GM19035 (cell line): ENCODE data around the gene ABCC1.

ENCODE experiments used
- ATAC-seq: cut with Tn5 transposase; IDR thresholded peaks from one replicate; pipeline ENCODE4 v1.9.1; 2021; ENCODE audit not compliant: unreplicated experiment

Gene ABCC1

DNA sequence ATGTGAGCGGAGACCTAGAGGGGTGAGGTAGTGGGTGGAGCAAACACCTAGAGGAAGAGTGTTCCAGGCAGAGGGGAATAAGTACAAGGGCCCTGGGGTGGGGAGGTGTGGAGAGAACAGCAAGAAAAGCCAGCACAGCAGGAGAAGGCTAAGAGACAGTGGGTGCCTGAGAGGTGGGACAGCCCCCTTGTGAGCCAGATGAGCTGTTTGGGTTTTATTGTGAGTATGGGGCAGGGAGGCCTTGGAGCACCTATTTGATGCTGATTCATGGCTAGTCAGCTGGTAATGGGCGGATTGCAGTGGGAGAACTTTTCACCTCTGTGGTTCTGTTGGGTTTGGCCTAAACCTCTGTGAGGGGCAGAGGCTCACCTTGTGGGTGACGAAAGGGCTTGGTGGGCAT is 68.4 kb downstream of the ABCC1 start:
- ATAC-seq, result no peak

GRCh38 chr16:16018705-16019104 is 69.3 kb downstream of the ABCC1 start:
- ATAC-seq, result no peak

DNA sequence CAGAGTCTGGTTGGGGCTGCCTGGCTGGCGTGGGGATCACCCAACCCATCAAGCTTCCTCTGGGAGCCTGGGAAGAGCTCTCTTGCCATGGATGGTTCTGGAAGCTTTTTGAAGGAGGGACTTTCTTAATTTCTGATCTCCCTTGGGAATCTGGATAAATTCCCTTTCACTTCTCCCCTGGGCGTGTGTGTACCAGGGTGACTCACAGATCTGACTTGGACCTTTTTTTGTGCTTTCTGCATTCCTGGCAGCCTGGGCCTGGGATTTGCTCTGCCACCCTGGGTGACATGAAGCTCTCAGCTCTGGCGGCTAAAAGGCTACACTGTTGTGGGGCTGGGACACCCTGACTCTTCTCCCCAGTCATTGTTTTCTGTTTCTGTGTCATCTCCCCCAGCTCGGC is 70.1 kb downstream of the ABCC1 start:
- no peak for ATAC-seq

DNA sequence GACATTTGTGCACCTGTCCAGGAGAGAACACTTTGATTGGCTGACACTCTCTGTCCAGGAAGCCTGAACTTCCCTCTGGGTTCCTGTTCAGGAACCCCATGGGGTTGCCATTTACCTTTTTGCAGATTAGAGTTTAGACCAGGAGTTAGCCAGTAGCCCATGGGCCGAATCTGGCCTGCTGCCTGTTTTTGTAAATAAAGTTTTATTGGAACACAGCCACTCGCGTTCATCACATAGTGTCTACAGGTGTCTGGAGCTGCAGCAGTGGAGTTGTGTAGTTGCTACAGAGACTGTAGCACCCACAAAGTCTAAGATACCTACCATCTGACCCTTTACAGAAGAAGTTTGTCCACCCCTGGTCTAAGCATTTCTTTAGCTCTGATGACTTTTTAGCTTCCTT is 70.9 kb downstream of the ABCC1 start:
- no peak for ATAC-seq

DNA sequence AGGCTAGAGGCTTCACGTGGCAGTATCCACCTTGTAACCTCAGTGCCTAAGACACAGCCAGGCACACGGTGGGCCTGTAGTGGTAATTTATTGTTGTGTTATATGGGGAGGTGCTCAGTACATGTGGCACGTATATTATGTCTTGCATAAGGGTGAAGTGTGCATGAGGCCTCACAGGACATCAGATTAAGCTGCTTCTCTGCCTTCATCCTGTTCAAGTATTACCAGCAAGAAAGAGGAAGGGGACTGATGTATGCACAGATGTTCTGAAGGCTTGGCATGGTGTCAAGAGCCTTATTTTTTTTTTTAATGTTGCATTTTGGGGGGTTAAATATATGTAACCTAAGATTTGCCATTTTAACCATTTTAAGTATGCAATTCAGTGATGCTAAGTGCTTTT is 71.6 kb downstream of the ABCC1 start:
- no peak for ATAC-seq

GRCh38 chr16:16021646-16021987 is 72.2 kb downstream of the ABCC1 start:
- ATAC-seq, result no peak

DNA sequence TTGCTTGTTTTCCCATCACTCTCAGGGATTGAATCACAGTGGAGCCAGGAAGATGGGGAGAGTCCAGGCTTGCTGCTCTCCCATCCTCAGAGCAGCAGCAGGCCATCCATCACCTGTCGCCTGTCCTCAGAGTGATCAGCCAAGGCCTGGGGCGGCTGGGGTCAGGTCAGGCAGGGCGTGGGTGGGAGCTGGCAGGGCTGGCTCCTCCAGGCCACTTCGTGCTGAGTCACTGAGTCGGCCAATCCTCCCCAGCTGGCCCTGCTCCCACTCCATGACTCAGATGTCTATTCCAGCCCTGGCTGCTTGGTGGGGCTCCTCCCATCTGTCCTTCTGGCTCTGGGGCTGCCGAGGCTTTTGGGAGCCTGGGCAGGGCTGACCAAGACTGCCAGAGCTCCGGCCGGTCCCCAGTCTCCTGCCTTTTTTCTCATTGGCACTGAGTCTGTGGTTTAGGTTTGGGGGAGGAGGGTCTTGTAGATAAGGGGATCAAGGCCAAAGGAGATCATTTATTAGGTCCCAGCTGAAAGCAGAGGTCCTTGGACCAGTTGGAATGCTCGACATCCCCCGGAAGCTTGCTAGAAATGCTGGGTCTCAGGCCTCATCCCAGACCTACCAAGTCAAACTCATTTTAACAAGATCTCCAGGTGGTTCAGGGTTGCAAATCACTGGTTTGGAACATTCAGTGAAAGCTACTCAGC is 72.7 kb downstream of the ABCC1 start:
- no peak for ATAC-seq

DNA sequence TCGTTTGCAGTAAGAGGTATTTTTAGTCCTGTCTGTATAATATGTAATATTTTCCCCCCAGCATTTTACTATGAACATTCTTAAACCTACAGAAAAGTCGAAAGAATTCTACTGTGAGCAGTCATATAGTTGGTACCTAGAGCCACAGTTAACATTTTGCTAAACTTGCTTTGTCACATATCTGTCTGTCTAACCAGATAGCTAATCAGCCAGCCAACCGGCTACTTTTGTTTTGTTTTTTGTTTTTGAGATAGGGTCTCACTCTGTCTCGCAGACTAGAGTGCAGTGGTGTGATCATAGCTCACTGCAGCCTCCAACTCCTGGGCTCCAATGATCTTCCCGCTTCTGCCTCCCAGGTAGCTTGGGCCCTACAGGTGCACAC is 73.3 kb downstream of the ABCC1 start:
- ATAC-seq, result no peak

DNA sequence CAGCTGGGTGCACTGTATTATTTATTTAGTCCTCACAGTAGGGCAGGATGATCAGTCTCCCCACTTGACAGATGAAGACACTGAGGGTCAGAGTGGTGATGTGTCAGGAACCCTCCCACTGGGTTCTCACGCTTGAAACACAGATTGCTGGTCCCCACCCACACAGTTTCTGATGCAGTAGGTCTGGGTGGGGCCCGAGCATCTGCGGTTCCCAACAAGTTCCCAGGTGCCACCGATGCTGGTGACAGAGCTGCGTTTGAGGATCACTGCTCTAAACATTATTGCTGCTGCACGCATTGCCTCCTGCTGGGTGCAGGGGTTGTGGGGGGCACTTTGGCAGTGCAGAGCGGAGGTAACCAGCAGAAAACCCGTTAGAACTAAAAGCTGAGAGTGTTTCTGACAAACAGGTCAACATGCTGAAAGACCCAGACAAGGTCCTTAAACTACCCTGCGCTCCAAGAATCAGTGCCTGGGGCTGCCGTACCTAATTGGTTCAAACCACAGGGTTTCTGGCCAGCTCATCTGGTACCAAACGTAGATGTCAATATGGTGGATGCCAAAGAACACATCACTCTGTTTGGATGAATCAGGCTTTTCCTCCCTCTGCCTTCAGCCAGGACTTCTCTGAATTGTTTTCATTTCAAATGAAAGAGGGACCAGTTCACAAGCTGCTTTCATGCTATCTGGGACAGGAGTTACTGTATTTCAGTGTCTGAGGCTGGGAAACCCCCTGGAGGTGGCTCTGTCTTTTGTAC is 76.0 kb downstream of the ABCC1 start:
- no peak for ATAC-seq

DNA sequence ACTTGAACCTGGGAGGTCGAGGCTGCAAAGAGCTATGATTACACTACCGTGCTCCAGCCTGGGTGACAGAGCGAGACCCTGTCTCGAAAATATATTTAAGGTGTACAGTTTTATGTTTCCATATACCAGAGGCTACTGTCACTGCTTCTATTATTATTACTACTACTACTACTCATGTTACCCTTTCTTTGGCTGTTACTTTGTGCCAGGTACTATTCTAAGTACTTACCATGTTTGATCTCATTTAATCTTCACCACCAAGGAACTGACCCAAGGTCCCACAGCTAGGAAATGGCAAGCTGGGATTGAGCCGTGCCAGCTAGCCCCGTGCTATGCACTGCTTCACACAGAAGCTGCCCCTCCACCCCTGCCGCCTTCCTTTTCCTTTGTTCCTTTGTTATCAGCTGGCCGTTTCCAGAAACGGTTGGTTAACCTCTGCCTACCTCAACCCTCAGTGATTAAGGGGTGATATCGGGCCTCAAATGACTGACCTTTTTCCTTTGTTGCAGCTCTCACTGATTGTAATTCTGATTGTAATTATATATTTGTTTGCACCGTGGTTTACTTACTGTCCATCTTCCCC is 78.4 kb downstream of the ABCC1 start:
- no peak for ATAC-seq

DNA sequence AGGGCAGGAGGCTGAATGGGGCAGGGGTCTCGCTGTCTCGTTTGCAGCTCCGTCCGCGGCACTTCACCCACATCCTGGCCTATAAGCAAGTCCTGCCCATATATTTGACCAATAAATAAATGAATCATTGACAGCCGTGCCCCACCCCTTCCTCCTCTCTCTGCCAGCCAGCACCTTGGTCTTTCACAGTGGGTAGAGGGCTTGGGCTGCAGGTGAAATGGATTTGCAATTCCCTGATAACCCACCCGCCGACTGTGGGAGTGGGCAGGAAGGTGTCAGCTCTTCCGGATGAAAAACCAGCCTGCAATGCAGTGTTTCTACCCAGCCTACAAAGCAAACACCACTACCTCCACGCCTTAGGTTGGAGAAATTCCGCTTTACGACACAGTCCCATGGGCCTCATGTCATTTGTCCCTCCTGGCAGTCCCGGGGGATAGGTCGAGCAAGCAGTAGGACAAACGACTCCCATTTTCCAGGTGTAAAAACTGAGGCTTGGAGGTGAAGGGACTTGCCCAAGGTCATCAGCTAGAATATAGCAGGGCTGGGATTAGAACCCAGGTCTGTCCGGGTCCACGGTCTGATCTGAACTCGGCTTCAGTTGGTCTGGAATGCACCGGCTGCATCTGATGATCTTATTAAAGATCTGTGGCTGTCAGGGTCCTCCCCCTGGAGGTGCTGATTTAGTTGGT is 79.0 kb downstream of the ABCC1 start:
- ATAC-seq, result no peak

DNA sequence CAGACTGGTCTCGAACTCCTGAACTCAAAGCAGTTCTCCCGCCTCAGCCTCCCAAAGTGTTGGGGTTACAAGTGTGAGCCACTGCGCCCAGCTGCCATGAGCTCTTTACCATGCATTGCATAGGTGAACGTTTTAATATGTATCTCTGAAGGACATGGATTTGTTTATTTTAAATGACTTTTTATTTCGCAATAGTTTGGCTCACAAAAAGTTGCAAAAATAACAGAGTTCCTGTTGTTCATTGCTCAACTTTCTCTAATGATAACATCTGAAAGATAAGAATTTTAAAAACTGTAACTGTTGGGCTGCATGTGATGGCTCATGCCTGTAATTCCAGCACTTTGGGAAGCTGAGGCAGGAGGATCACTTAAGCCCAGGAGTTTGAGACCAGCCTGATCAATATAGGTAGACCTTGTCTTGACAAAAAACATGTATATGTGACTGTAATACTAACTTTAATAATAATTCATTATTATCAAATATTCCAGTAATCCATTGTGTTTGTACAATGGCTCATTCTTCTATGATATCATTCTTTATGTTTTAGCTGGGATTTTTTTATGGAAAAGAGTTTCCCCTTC is 80.1 kb downstream of the ABCC1 start:
- ATAC-seq, result no peak

GRCh38 chr16:16030449-16030848 is 81.0 kb downstream of the ABCC1 start:
- no peak for ATAC-seq

GRCh38 chr16:16031401-16031800 is 82.0 kb downstream of the ABCC1 start:
- ATAC-seq, result no peak

- ATAC-seq, result no peak
These were observed 83.0 kb downstream of the ABCC1 start for GRCh38 chr16:16032271-16032979.

GRCh38 chr16:16033208-16033717 is 83.8 kb downstream of the ABCC1 start:
- ATAC-seq, result no peak

DNA sequence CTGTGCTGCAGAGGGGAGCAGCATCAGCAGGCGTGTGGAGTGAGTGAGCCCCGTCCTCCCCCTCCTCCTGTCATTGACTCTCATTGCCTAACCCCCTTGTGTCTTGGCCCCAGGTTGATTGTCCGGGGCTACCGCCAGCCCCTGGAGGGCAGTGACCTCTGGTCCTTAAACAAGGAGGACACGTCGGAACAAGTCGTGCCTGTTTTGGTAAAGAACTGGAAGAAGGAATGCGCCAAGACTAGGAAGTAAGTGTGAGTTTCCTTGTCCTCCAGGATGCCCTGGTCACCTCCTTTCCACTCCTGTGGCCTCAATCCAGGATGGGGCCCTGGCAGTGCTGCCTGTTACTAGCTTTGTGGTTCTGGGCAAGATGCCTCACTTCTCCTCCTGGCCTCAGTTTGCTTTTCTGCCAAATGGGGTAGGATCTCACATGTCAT is 87.0 kb downstream of the ABCC1 start:
- ATAC-seq, result no peak

- no peak for ATAC-seq
These were observed 88.1 kb downstream of the ABCC1 start for GRCh38 chr16:16037521-16037920.

- ATAC-seq, result no peak
These were observed 88.6 kb downstream of the ABCC1 start for GRCh38 chr16:16037970-16038369.

- no peak for ATAC-seq
These were observed 89.5 kb downstream of the ABCC1 start for GRCh38 chr16:16038950-16039349.
